Activated CD4-positive, alpha-beta T cell treated with anti-CD3 and anti-CD28 coated beads for 24 hours (primary cell): ENCODE data around the gene RAMP3.
A peak's percentile ranks its signal among the peaks of the same experiment; 100 is the strongest.
"Not testable (repeated sequence)": the region's sequence is repeated elsewhere in the genome, so short reads cannot be mapped to it uniquely, and the experiment has no call there.

Source experiments
- DNase-seq, 2 donors: peaks; one replicate each; pipeline ENCODE4 v3.0.0-alpha.2; 2020; ENCODE audit warnings: low read depth in 2 of 2

RAMP3 gene

DNA sequence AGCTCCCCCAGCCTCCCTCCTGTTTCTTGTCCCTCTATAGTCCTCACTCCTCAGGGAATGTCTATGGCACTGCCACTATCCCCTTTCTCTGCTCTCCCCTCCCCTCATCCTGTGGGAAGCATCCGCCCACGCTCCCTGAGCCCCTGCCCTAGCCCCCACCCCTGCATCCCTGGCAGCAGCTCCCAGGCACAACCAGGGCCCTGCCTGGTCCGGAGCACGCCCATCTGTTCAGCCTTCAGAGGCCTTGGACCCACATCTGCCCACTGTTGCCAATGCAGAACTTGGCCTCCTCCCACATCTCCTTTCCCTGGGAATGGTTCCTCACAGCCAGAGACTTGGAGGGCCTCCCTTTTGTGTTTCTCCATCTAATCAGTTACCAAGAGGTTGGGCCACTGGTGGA, 25.7 kb upstream of the RAMP3 start:
- no peak for DNase-seq

DNA sequence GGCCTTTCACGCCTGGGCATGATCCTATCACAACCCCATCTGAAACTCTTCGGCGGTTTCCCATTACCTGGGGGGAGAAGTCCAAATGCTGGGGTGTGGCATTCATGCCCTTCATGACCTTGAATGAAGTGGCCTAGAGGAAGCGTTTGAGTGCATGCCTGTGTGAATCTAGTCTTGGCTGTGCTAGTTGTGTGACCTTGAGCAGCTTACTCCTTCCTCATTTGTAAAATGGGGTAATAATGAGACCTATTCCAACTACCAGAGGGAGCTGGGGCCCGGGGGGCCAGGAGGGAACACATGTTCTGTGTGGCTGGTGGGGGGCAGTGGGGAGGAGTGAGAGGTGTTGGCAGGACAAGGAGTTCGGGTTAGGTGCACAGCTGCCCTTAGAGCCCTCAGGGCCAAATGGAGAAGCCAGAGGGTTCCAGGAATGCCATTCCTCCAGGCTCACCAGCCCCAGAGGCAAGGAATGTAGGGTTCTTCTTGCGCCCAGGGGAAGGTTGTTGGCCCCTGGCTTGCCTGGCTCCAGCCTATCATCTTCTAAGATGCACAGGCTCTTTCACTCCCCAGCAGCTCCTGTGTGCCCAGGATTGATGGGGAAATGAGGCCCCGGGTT, 24.8 kb upstream of the RAMP3 start:
- no peak for DNase-seq

DNA sequence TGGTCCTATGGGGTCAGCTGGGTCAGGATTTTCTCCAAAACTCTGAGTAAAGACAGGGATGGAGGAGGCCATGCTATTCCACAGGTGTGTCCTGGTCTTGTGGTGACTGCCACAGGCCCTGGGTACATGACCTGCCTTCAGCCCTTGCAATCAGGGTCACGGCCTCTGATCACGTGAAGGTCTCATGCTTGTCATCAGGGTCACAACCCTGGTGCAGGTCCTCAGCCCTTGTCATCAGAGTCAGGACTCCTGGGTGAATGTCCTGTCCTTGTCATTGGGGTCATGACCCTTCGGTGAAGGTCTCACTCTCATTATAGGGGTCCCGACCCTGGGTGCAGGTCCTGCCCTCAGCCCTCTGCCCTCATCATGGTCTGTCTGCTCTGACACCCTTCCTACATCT, 24.2 kb upstream of the RAMP3 start:
- no peak for DNase-seq

DNA sequence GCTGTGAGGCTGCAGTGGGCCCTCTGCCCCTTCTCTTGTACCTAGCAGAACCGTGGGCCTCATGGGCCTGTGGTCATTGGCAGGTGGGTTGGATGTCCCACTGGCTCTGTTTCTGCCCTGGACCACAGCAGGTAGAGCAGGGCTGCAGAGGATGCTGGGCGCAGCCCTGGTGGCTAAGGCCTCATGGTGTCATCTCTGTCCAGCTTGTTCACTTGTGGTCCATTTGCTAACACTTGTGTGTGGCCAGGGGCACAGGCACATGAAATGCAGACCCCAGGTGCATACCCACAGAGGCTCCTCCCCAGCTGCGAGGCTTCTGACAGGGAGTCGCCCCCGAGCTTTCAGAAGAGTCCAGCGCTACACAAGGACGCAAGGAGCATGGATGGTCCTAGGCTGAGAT, 23.7 kb upstream of the RAMP3 start:
- no peak for DNase-seq

DNA sequence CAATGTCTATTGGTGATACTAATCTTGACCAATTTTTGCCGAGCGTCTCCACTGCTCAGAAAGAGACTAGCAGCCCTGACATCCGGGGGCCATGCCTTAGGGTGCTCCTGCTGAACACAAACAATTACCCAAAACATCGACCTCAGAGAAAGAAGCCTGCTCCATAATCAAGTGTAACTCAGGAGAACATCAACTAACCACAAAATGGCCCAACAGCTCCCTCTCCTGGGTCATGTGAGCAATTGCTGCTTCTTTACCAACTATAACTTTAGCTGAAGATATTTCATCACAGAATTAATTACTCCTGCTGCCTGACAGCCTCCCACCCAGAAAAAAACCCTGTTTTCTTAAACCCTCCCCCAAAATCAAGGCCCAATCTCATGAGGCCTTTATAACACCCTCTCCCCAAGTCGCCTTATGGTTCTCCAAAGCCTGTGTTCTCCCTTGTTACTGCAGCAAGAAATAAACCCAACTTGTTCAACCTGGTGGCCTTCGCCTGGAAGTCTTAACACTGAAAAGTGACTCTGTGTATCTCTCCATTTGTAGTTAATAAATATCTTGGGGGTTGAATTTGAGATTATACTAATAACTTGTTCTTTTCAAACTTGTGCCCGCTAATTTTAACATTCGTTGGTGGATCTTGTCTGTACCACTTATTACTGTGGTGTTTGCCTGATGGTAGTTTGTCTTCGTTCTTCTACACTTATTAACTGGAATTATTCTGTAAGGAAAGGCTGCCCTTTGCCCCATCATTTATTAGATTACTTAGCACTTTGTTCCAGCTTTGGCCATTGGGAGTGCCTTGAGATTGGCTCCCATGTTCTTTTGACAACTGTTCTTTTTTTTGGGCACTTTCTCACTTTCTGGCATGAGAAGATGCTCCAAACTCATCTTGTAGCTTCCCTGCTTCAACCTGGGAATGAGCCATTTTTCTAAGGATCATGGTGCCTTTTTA, 21.2 kb upstream of the RAMP3 start:
- peak; percentile 45 for DNase-seq

DNA sequence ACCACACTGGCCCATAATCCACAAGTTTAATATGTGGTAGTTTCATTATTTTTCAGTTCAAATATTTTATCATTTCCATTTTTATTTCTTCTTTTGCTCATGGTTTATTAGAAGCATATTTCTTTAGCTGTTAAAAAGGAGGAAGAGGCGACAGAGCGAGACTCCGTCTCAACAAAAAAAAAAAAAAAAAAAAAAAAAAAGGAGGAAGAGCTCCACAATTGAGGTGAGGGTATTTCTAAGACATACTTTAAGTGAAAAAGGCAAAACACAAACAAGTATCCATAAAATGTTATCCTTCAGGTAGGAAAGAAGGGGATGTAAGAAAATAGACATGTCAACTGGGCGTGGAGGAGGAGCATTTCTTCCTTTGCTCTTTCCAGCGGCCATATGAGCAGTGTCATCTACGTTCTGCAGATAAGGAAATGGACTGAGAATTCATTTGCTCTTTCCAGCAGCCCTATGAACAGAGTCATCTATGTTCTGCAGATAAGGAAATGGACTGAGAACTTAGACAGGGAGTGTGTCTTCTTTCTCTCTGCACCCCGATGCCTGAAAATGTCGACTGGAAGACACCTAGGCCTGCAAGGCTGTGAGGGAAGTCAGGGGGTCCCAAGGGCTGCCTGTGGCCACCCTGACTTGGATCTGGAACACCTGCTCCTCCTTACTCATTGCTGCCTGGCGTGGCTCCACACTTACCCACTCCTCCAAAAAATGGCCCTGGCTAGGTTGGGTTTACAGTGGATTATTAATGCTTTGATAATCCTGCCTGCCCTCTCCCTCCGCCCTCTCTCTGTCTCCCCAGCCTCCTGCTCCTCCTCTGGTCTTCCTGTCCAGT, 18.9 kb upstream of the RAMP3 start:
- no peak for DNase-seq

- no peak for DNase-seq
These were observed 16.8 kb upstream of the RAMP3 start for GRCh38 chr7:45140827-45141226.

DNA sequence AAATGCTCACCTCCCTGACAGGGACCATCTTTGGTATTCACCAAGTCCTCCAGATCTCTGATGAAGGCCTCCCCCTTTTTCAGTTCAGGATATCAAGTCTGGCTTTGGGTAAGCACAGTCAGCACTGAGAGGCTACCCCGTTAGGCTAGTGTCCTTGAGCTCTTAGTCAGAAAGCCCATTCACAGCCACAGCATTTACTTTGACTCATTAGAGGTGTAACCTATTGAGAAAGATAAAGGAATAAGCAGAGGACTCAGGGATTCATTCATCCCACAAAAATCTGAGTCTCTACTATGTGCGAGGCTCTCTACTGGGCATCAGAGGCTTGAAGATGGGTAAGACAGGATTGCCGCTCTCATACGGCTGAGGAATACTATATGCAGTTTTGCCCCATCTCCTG, 14.0 kb upstream of the RAMP3 start:
- DNase-seq, result no peak

DNA sequence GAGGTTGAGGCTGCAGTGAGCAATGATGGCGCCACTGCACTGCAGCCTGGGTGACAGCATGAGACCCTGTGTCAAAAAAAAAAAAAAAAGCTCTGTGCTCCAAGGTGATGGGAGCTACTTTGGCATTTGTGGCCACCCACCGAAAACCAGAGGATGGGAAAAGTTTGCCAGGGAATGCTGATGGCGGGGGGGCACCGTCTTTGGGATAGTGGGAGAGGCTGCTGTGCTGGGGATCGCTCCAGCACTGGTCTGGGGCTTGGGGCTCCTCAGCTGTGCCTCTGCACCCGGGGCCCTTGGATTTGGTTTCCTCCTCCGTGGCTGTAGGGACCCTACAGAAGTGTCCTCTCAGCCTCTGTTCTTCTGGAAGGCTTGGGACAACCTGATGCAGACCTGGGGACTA, 11.7 kb upstream of the RAMP3 start:
- DNase-seq, result no peak

DNA sequence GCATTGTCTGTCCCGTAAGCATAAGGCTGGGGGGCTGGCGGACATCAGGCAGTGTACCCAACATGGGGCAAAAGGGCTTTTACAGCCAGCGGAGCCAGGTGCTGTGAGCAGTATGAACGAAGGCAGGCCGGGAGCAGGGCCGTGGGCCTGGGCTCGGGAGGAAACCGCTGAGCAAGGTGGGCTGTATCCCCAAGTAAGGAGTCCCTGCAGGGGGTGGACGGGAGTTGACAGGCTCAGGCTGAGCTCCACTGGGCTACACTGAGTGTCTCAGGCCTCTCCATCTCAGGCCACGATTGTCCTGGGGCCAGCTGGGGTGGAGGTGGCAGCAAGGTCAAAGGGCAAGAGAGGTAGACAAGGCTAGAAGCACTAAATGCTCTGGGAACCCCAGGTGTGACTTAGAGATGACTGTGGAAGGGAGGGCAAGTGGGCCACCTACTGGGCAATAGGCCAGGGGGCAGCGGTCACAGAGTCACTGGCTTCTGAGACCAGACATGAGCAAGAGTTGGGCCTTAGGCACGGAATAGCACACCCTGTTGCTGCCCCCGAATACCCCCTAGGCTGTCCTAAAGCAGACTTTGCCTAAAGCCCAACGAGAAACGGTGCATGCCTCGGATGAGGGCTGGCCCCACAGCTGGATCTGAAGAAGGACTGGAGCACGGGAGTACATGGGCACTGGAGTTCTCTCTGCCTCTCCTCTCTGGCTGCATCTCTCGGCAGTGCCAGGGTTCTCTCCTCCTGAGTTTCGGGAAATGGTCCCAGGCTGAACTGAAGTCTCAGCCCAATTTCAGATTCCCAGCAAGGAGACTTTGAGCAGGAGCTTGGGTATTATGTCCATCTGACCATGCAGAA, 10.8 kb upstream of the RAMP3 start:
- DNase-seq, result no peak

GRCh38 chr7:45147858-45148652, 9.5 kb upstream of the RAMP3 start:
- no peak for DNase-seq

DNA sequence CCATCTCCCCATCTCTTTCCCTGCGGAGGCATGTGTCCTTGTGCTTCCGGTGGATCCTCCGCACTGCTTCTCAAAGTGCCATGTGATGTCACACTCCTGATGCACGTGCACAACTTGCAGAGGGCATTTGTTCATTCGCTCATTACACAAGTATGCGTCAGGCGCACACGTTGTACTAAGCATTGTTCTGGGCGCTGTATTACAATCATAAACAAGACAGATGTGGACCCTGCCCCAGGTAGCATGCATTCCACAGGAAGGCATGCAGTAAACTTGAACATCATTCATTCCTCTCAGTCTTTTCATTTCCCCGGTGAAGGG, 9.0 kb upstream of the RAMP3 start:
- no peak for DNase-seq

GRCh38 chr7:45149606-45150005, 8.0 kb upstream of the RAMP3 start:
- DNase-seq, result no peak

- no peak for DNase-seq
These were observed 7.4 kb upstream of the RAMP3 start for GRCh38 chr7:45150199-45150598.

- no peak for DNase-seq
These were observed 6.4 kb upstream of the RAMP3 start for GRCh38 chr7:45151131-45151684.

- DNase-seq, result no peak
These were observed 5.6 kb upstream of the RAMP3 start for GRCh38 chr7:45151967-45152366.

GRCh38 chr7:45153233-45153632, 4.4 kb upstream of the RAMP3 start:
- DNase-seq, result no peak

- DNase-seq, result not testable (repeated sequence)
These were observed 3.7 kb upstream of the RAMP3 start for GRCh38 chr7:45153861-45154260.

GRCh38 chr7:45155357-45155900, 2.2 kb upstream of the RAMP3 start:
- no peak for DNase-seq

DNA sequence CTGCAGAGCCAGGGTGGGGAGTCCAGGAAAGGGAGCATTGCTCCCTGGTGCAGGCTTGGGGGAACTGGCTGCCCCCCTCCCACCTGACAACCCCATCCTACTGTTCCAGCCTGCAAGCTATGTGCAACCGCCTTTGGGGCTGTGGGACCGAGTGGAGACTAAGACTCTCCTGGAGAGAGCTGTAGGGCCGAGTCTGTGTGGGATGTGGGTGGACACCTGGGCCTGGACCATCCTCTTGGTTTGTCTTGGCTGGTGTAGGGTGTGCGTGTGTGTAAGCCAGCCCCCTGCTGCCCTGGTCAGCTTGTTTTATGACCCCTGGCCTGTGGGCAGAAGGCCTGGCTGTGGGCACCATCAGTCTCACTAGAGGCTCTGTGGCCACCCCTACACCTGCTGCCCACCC, 1.6 kb upstream of the RAMP3 start:
- no peak for DNase-seq
